Tibial nerve (tissue), 4 donors: ENCODE data around the gene HYAL2. TPM values are rescaled to one million over a fixed set of nuclear protein-coding genes. Genes with fewer than 3 reads are reported as not detected.
A peak's percentile ranks its signal among the peaks of the same experiment; 100 is the strongest.

Experiments used
- DNase-seq, 2 donors: peaks; one replicate each; pipeline ENCODE4 v3.0.0-alpha.2; 2019; ENCODE audit warnings: low spot score in 2 of 2
- H3K27ac ChIP-seq, 4 donors: fragments of 200-600 bp; sonication (generic) in 3 of 4; one replicate each; pipeline ENCODE4 v1.5.1; 2017 to 2019; ENCODE audit warnings: mild to moderate bottlenecking in 1 of 4
- H3K27me3 ChIP-seq, 2 donors: fragments of 200-600 bp; sonication (generic) in 1 of 2; one replicate each; pipeline versions ENCODE4 v1.5.1 to v1.6.0; 2017 to 2019
- H3K36me3 ChIP-seq, 3 donors: fragments of 200-600 bp; sonication (generic); one replicate each; pipeline ENCODE4 v1.5.1; 2018 to 2019
- H3K4me1 ChIP-seq, 4 donors: fragments of 200-600 bp; sonication (generic) in 3 of 4; one replicate each; pipeline ENCODE4 v1.5.1; 2017 to 2019
- H3K4me3 ChIP-seq, 4 donors: fragments of 200-600 bp; sonication (generic) in 3 of 4; one replicate each; pipeline ENCODE4 v1.5.1; 2017 to 2019; ENCODE audit warnings: mild to moderate bottlenecking in 1 of 4, moderate library complexity in 1 of 4
- H3K9me3 ChIP-seq, 4 donors: fragments of 200-600 bp; sonication (generic) in 3 of 4; one replicate each; pipeline ENCODE4 v1.5.1; 2017 to 2019
- CTCF ChIP-seq, 5 experiments: fragments of 200-600 bp in 3 of 5; fragments of 450-650 bp in 2 of 5; sonication (generic) in 3 of 5; IDR thresholded peaks; one replicate each; pipeline ENCODE4 v1.5.1; 2016 to 2019; ENCODE audit warnings: antibody characterized with exemption in 5 of 5, mild to moderate bottlenecking in 3 of 5, moderate library complexity in 2 of 5
- EP300 ChIP-seq, 2 donors: sonication (generic); formaldehyde crosslinking; IDR thresholded peaks; one replicate each; pipeline ENCODE4 v1.6.1; 2017; ENCODE audit warnings: antibody characterized with exemption in 2 of 2, mild to moderate bottlenecking in 1 of 2
- POLR2A ChIP-seq, 2 donors: fragments of 450-650 bp; IDR thresholded peaks; one replicate each; pipeline ENCODE4 v1.6.1; 2017; ENCODE audit warnings: antibody characterized with exemption in 2 of 2, mild to moderate bottlenecking in 2 of 2, moderate library complexity in 2 of 2
- WGBS, 2 donors: methylation state at CpG; one replicate each; pipeline ENCODE4 v1.1.5; 2018; 5-methylcytosine and 5-hydroxymethylcytosine counted together
- total RNA-seq, 4 donors: library from RNA; depleted of rRNA; stranded (reverse); fragments of >200 nt; gene quantifications; one replicate each; pipeline ENCODE4 v1.1.0, GENCODE V29; 2016

HYAL2 gene, protein sequence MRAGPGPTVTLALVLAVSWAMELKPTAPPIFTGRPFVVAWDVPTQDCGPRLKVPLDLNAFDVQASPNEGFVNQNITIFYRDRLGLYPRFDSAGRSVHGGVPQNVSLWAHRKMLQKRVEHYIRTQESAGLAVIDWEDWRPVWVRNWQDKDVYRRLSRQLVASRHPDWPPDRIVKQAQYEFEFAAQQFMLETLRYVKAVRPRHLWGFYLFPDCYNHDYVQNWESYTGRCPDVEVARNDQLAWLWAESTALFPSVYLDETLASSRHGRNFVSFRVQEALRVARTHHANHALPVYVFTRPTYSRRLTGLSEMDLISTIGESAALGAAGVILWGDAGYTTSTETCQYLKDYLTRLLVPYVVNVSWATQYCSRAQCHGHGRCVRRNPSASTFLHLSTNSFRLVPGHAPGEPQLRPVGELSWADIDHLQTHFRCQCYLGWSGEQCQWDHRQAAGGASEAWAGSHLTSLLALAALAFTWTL
- total RNA-seq = 100 to 1,000 TPM in 2 of 4 donors, 10 to 100 TPM in 2; 86.9 to 169 (median 129) TPM

- Histone ChIP-seq H3K27ac (peak within 1 kb of the TSS; percentile 72 to 99 (median 92)), H3K9me3 (no peaks in the 10 kb centered on the region), H3K4me3 (peak within 1 kb of the TSS; percentile 63 to 79 (median 66)), H3K27me3 (no peaks in the 10 kb centered on the region), H3K36me3 (peaks cover 0 to 43% (median 0%) of the 10 kb centered on the region in 3 donors), H3K4me1 (peaks cover 0 to 90% (median 53%) of the 10 kb centered on the region in 4 donors)
- 18 to 40% methylated on average over 15 to 28 of the region's 31 CpGs for WGBS, 2 donors
- TF ChIP-seq POLR2A (IDR thresholded peaks at IDR 0.05) (no peak), EP300 (IDR thresholded peaks at IDR 0.05) (peak; percentile 22 to 68)
- DNase-seq = no peak
Observed at GRCh38 chr3:50322386-50323091, at the start of gene HYAL2. Gene HYAL2, minus strand, starts transcription at chr3:50322745. Its CDS starts 2,256 bp downstream, at chr3:50320489.

DNA sequence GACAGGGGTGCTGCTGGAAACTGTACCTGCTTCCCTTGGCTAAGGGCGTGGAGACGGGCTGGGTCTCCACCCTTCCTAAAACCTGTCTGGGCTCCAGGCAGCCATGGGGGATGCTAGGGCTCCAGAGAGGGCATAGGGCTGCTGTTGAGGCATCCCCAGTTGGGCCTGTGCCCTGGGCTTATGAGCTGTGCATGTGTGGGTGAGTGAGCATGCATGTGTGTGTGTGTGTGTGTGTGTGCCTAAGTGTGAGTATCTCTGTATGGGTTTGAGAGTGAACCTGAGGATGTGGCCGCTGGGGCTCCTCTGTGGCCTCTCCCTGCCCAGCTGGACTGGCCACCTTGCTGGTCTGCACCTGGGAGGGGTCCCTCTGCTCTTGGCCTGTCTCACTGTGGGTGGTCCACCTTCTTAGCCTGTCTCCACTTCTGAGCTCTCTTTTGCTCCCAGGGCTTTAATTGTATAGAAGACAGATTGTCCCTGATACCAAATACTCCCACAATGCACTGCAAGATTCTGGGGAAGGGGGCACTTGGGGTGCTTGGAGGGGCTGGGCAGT lies 48.7 kb upstream of the HYAL2 start:
- peaks cover 0 to 13% (median 0%) of the 10 kb centered on the region in 4 donors for H3K4me1 ChIP-seq
- no peak overlapping the region for H3K4me3 ChIP-seq
- H3K27me3 ChIP-seq = no peaks in the 10 kb centered on the region
- H3K27ac ChIP-seq = no peak overlapping the region
- TF ChIP-seq EP300 (IDR thresholded peaks at IDR 0.05) (no peak), CTCF (IDR thresholded peaks at IDR 0.05) (no peak), POLR2A (IDR thresholded peaks at IDR 0.05) (no peak)
- H3K36me3 ChIP-seq = no peaks in the 10 kb centered on the region
- DNase-seq = no peak
- 77 to 83% methylated on average over 3 of the region's 3 CpGs for WGBS, 2 donors
- no peaks in the 10 kb centered on the region for H3K9me3 ChIP-seq

GRCh38 chr3:50370594-50370993 lies 48.0 kb upstream of the HYAL2 start:
- H3K36me3 ChIP-seq = no peaks in the 10 kb centered on the region
- H3K9me3 ChIP-seq = no peaks in the 10 kb centered on the region
- 38 to 50% methylated on average over 14 of the region's 14 CpGs for WGBS, 2 donors
- H3K4me1 ChIP-seq = peaks cover 0 to 15% (median 2%) of the 10 kb centered on the region in 4 donors
- no peak overlapping the region for H3K4me3 ChIP-seq
- no peaks in the 10 kb centered on the region for H3K27me3 ChIP-seq
- no peak for DNase-seq
- TF ChIP-seq CTCF (IDR thresholded peaks at IDR 0.05) = peak in 1 of 5 experiments; percentile 19
- no peak for TF ChIP-seq EP300 (IDR thresholded peaks at IDR 0.05)
- H3K27ac ChIP-seq = no peak overlapping the region

- Histone ChIP-seq H3K4me3 (no peak overlapping the region), H3K27ac (no peak overlapping the region), H3K9me3 (no peaks in the 10 kb centered on the region), H3K36me3 (no peaks in the 10 kb centered on the region), H3K27me3 (no peaks in the 10 kb centered on the region), H3K4me1 (peaks cover 0 to 30% (median 13%) of the 10 kb centered on the region in 4 donors)
- no peak for DNase-seq
- WGBS, 2 donors = 67 to 70% methylated on average over 8 to 9 of the region's 9 CpGs
- TF ChIP-seq EP300 (IDR thresholded peaks at IDR 0.05) = no peak
- no peak for TF ChIP-seq CTCF (IDR thresholded peaks at IDR 0.05)
- no peak for TF ChIP-seq POLR2A (IDR thresholded peaks at IDR 0.05)
Observed at GRCh38 chr3:50369012-50369670, 46.6 kb upstream of the HYAL2 start.

GRCh38 chr3:50365842-50366220 lies 43.3 kb upstream of the HYAL2 start:
- DNase-seq = no peak
- no peaks in the 10 kb centered on the region for H3K27me3 ChIP-seq
- no peaks in the 10 kb centered on the region for H3K9me3 ChIP-seq
- 86 to 100% methylated on average over 3 to 5 of the region's 5 CpGs for WGBS, 2 donors
- H3K36me3 ChIP-seq = no peaks in the 10 kb centered on the region
- peak overlapping the region; percentile 42 to 67 (median 64) for H3K4me3 ChIP-seq
- peak overlapping the region in 1 of 4 donors; percentile 76 for H3K27ac ChIP-seq
- TF ChIP-seq POLR2A (IDR thresholded peaks at IDR 0.05) (no peak), EP300 (IDR thresholded peaks at IDR 0.05) (no peak), CTCF (IDR thresholded peaks at IDR 0.05) (no peak)
- H3K4me1 ChIP-seq = peaks cover 0 to 19% (median 13%) of the 10 kb centered on the region in 4 donors
